IMR-90 (cell line): Measurements from ENCODE around the gene CD300LG. TPM values are rescaled to one million over a fixed set of nuclear protein-coding genes. Genes with fewer than 3 reads are reported as not detected.

Experiments used
- ATAC-seq: fragments of 200-7000 bp; cut with Tn5 transposase; 2 replicates; pipeline ENCODE4 v1.9.1; 2020; ENCODE audit warnings: low read depth, mild to moderate bottlenecking, moderate library complexity
- BruUV-seq: library from RNA; stranded (reverse); fragments of 400-500 nt; replicated peaks from 2 replicates; lab custom pipeline; 2021; lab: Mats Ljungman, UMichigan
- CTCF ChIA-PET: fragments of 300-600 bp; formaldehyde crosslinking; extraction: SDS; loops from one replicate; lab custom pipeline; 2021; ENCODE audit warnings: antibody characterized with exemption; lab: Yijun Ruan, JAX
- POLR2A ChIA-PET: fragments of 300-600 bp; sonication (Branson Sonifier 250); formaldehyde crosslinking; loops from one replicate; lab custom pipeline; 2022; ENCODE audit warnings: antibody characterized with exemption; ENCODE audit not compliant: unreplicated experiment; lab: Charles Lee
- DNase-seq: peaks from one replicate; pipeline ENCODE4 v3.0.0; 2013
- H2AFZ ChIP-seq: replicated peaks from 2 replicates; pipeline ENCODE3; 2013; ENCODE audit warnings: low read length, mild to moderate bottlenecking; ENCODE audit not compliant: poor library complexity
- H2AK5ac ChIP-seq: 2 replicates; pipeline ENCODE4 v1.6.1; 2013; ENCODE audit warnings: low read depth, low read length, inconsistent platforms
- H2AK9ac ChIP-seq: replicated peaks from 2 replicates; pipeline ENCODE3; 2013; ENCODE audit warnings: mild to moderate bottlenecking, low read depth, low read length, moderate library complexity; ENCODE audit not compliant: poor library complexity
- H2BK120ac ChIP-seq: 2 replicates; pipeline ENCODE4 v1.6.1; 2013; ENCODE audit warnings: low read depth, low read length, inconsistent platforms
- H2BK15ac ChIP-seq: 3 replicates; pipeline ENCODE4 v1.6.1; 2013; ENCODE audit warnings: low read depth, low read length, inconsistent platforms
- H2BK20ac ChIP-seq: 2 replicates; pipeline ENCODE4 v1.6.1; 2013; ENCODE audit warnings: low read depth, mild to moderate bottlenecking, inconsistent platforms, low read length, moderate library complexity
- H2BK5ac ChIP-seq: 2 replicates; pipeline ENCODE4 v1.6.1; 2013; ENCODE audit warnings: mild to moderate bottlenecking, low read depth, low read length, inconsistent platforms; ENCODE audit not compliant: poor library complexity, severe bottlenecking
- H3K14ac ChIP-seq: replicated peaks from 2 replicates; pipeline ENCODE4 v1.6.1; 2013; ENCODE audit warnings: low read depth, low read length, inconsistent platforms
- H3K18ac ChIP-seq: 2 replicates; pipeline ENCODE4 v1.6.1; 2013; ENCODE audit warnings: low read depth, low read length, control low read depth
- H3K23ac ChIP-seq: 2 replicates; pipeline ENCODE4 v1.6.1; 2013; ENCODE audit warnings: low read depth, low read length, inconsistent platforms
- H3K27ac ChIP-seq: 2 replicates; pipeline ENCODE4 v1.5.1; 2013; ENCODE audit warnings: mild to moderate bottlenecking, control low read depth, low read length; ENCODE audit not compliant: insufficient read depth
- H3K27me3 ChIP-seq: 2 replicates; pipeline ENCODE4 v1.6.1; 2013; ENCODE audit warnings: low read length; ENCODE audit not compliant: control insufficient read depth, insufficient read depth
- H3K36me3 ChIP-seq: 2 replicates; pipeline ENCODE4 v1.6.1; 2013; ENCODE audit warnings: low read length, mixed read lengths; ENCODE audit not compliant: control insufficient read depth, insufficient read depth
- H3K4ac ChIP-seq: 2 replicates; pipeline ENCODE4 v1.6.1; 2013; ENCODE audit warnings: low read depth, low read length, inconsistent platforms
- H3K4me1 ChIP-seq: 2 replicates; pipeline ENCODE4 v1.6.1; 2013; ENCODE audit warnings: low read length, mixed read lengths; ENCODE audit not compliant: control insufficient read depth, insufficient read depth
- H3K4me2 ChIP-seq: 2 replicates; pipeline ENCODE4 v1.6.1; 2013; ENCODE audit warnings: low read depth, mild to moderate bottlenecking, control low read depth, low read length, moderate library complexity
- H3K4me3 ChIP-seq: 2 replicates; pipeline ENCODE4 v1.5.1; 2013; ENCODE audit warnings: low read depth, mild to moderate bottlenecking, control low read depth, low read length, moderate library complexity; ENCODE audit not compliant: insufficient read depth
- H3K56ac ChIP-seq: 2 replicates; pipeline ENCODE4 v1.6.1; 2013; ENCODE audit warnings: low read length, inconsistent platforms; ENCODE audit not compliant: insufficient read depth; ENCODE audit errors: extremely low read depth
- H3K79me1 ChIP-seq, 2 experiments: 2 replicates each; pipeline ENCODE4 v1.6.1; 2013; ENCODE audit warnings: low read length in 2 of 2, inconsistent platforms in 1 of 2, low read depth in 1 of 2
- H3K9ac ChIP-seq: 2 replicates; pipeline ENCODE4 v1.6.1; 2013; ENCODE audit warnings: low read depth, low read length, control low read depth
- H3K9me1 ChIP-seq: 2 replicates; pipeline ENCODE4 v1.6.1; 2013; ENCODE audit warnings: low read length, inconsistent platforms; ENCODE audit not compliant: insufficient read depth
- H3K9me3 ChIP-seq: 2 replicates; pipeline ENCODE4 v1.6.1; 2013; ENCODE audit warnings: low read length; ENCODE audit not compliant: control insufficient read depth, insufficient read depth
- H4K20me1 ChIP-seq: 2 replicates; pipeline ENCODE4 v1.6.1; 2013; ENCODE audit warnings: low read length, inconsistent platforms; ENCODE audit not compliant: insufficient read depth
- H4K5ac ChIP-seq: 2 replicates; pipeline ENCODE4 v1.6.1; 2013; ENCODE audit warnings: mild to moderate bottlenecking, low read depth, low read length, control low read depth
- H4K8ac ChIP-seq, 2 experiments: 2 replicates each; pipeline ENCODE4 v1.6.1; 2013; ENCODE audit warnings: low read depth in 2 of 2, low read length in 2 of 2, control low read depth in 1 of 2, inconsistent platforms in 1 of 2
- H4K91ac ChIP-seq: 2 replicates; pipeline ENCODE4 v1.6.1; 2013; ENCODE audit warnings: low read depth, low read length, inconsistent platforms; ENCODE audit not compliant: insufficient read depth
- BHLHE40 ChIP-seq: fragments of 150-350 bp; IDR thresholded peaks from 2 replicates; pipeline ENCODE4 v1.6.1; 2016; ENCODE audit warnings: mild to moderate bottlenecking, low read depth, low read length
- CEBPB ChIP-seq: IDR thresholded peaks from 2 replicates; pipeline ENCODE4 v1.6.1; 2012; ENCODE audit warnings: low read depth, low read length, improper control_type of control experiment
- CHD1 ChIP-seq: IDR thresholded peaks from 2 replicates; pipeline ENCODE4 v1.6.1; 2012; ENCODE audit warnings: low read depth, low read length, improper control_type of control experiment
- CTCF ChIP-seq: conservative IDR thresholded peaks from 2 replicates; pipeline ENCODE4 v1.5.1; 2012; ENCODE audit warnings: mild to moderate bottlenecking, low read depth, low read length, improper control_type of control experiment
- ELK1 ChIP-seq: fragments of 150-350 bp; IDR thresholded peaks from 2 replicates; pipeline ENCODE4 v1.6.1; 2016; ENCODE audit warnings: low read depth, mild to moderate bottlenecking, low read length, moderate library complexity, borderline replicate concordance
- FOS ChIP-seq: fragments of 150-350 bp; IDR thresholded peaks from 2 replicates; pipeline ENCODE4 v1.6.1; 2016; ENCODE audit warnings: low read depth, low read length
- MAFK ChIP-seq: IDR thresholded peaks from 2 replicates; pipeline ENCODE4 v1.6.1; 2012; ENCODE audit warnings: low read depth, low read length, improper control_type of control experiment
- MAZ ChIP-seq: IDR thresholded peaks from 2 replicates; pipeline ENCODE4 v1.6.1; 2012; ENCODE audit warnings: low read depth, mild to moderate bottlenecking, low read length, improper control_type of control experiment, moderate library complexity, borderline replicate concordance
- MXI1 ChIP-seq: IDR thresholded peaks from 2 replicates; pipeline ENCODE4 v1.6.1; 2012; ENCODE audit warnings: low read depth, mild to moderate bottlenecking, low read length, moderate library complexity, borderline replicate concordance
- NFE2L2 ChIP-seq: fragments of 150-350 bp; IDR thresholded peaks from 2 replicates; pipeline ENCODE4 v1.6.1; 2016; ENCODE audit warnings: low read depth, mild to moderate bottlenecking, low read length
- POLR2A ChIP-seq: IDR thresholded peaks from 2 replicates; pipeline ENCODE4 v1.6.1; 2012; ENCODE audit warnings: mild to moderate bottlenecking, low read depth, low read length
- RAD21 ChIP-seq: IDR thresholded peaks from 2 replicates; pipeline ENCODE4 v1.6.1; 2012; ENCODE audit warnings: low read length, improper control_type of control experiment
- RCOR1 ChIP-seq: IDR thresholded peaks from 2 replicates; pipeline ENCODE4 v1.6.1; 2012; ENCODE audit warnings: mild to moderate bottlenecking, low read length, improper control_type of control experiment; ENCODE audit not compliant: insufficient replicate concordance
- RFX5 ChIP-seq: IDR thresholded peaks from 2 replicates; pipeline ENCODE4 v1.8.0; 2012; ENCODE audit warnings: low read depth, mild to moderate bottlenecking, low read length, moderate library complexity
- SMC3 ChIP-seq: fragments of 150-350 bp; IDR thresholded peaks from 2 replicates; pipeline ENCODE4 v1.6.1; 2016; ENCODE audit warnings: low read depth, mild to moderate bottlenecking, antibody characterized with exemption, low read length, moderate library complexity
- USF2 ChIP-seq: fragments of 150-350 bp; IDR thresholded peaks from 2 replicates; pipeline ENCODE4 v1.6.1; 2017; ENCODE audit warnings: mild to moderate bottlenecking, antibody characterized with exemption, low read length, low read depth
- WGBS, 2 experiments: methylation state at CpG; one replicate each; pipeline versions ENCODE4 v1.1.5 to v1.1.7; 2013; ENCODE audit warnings: missing lambda C conversion rate in 2 of 2; ENCODE audit not compliant: insufficient read length in 1 of 2; ENCODE audit errors: extremely low coverage in 2 of 2; 5-methylcytosine and 5-hydroxymethylcytosine counted together
- dilution Hi-C: fragments of 300-500 bp; cut with HindIII; formaldehyde crosslinking; loops from one replicate; pipeline ENCODE4 v1.14.3; 2018; ENCODE audit warnings: low sequenced_read_pairs; ENCODE audit not compliant: unreplicated experiment
- in situ Hi-C: fragments of 300-500 bp; cut with MboI; formaldehyde crosslinking; loops from 3 replicates; pipeline ENCODE4 v1.14.3; 2019; ENCODE audit warnings: low sequenced_read_pairs, inconsistent platforms, mixed read lengths
- intact Hi-C: fragments of 100-400 bp; cut with micrococcal nuclease; formaldehyde crosslinking; loops from 2 replicates; pipeline ENCODE4 v1.10.0; 2022
- polyA plus RNA-seq, 3 experiments: library from polyadenylated mRNA; depleted of rRNA; stranded (reverse); fragments of >200 nt; gene quantifications; 2 replicates each; pipeline ENCODE4 v1.2.3, GENCODE V29; 2012; ENCODE audit warnings: low replicate concordance in 1 of 3
- total RNA-seq: library from RNA; depleted of rRNA; stranded (reverse); fragments of >200 nt; gene quantifications from 2 replicates; pipeline ENCODE4 v1.2.3, GENCODE V29; 2012

CD300LG gene
- total and polyA plus RNA-seq, 2 of the 4 experiments (the other 2 are of a cell fraction): not detected

- H2BK5ac ChIP-seq: no peak overlapping the region
- CTCF ChIA-PET: interaction anchor here (2.6 kb wide), 1 partner anchor 12 kb away, joined by 8 read pairs; no protein-coding TSS in a partner anchor
- H2AFZ ChIP-seq: no peak overlapping the region
- no peak overlapping the region for H2BK120ac ChIP-seq
- no peak overlapping the region for H3K27ac ChIP-seq
- no peak overlapping the region for H3K14ac ChIP-seq
- no peak overlapping the region for H3K4me2 ChIP-seq
- H4K20me1 ChIP-seq: no peaks in the 10 kb centered on the region
- no TSS peak for BruUV-seq
- H4K5ac ChIP-seq: no peak overlapping the region
- H4K91ac ChIP-seq: no peak overlapping the region
- no peak overlapping the region for H3K23ac ChIP-seq
- no peak overlapping the region for H3K56ac ChIP-seq
- dilution Hi-C loops: no loop called here
- no peak for ATAC-seq
- H3K4me3 ChIP-seq: no peak overlapping the region
- H3K36me3 ChIP-seq: no peaks in the 10 kb centered on the region
- H3K4me1 ChIP-seq: no peaks in the 10 kb centered on the region
- H3K4ac ChIP-seq: no peak overlapping the region
- no peak overlapping the region for H3K9ac ChIP-seq
- no CpG with 5 or more reads among the region's 1 CpG for WGBS, 2 experiments
- no peaks in the 10 kb centered on the region for H3K9me1 ChIP-seq
- no peaks in the 10 kb centered on the region for H3K79me1 ChIP-seq
- in situ Hi-C loops: no loop called here
- intact Hi-C loops: no loop called here
- POLR2A ChIA-PET: no interaction called here
- no peak overlapping the region for H2BK15ac ChIP-seq
- H2AK5ac ChIP-seq: no peak overlapping the region
- H3K9me3 ChIP-seq: no peaks in the 10 kb centered on the region
- peaks cover 11% of the 10 kb centered on the region for H3K27me3 ChIP-seq
- H4K8ac ChIP-seq: no peak overlapping the region
- TF ChIP-seq FOS (no peak), RAD21 (no peak), MAFK (no peak), ELK1 (no peak), CHD1 (no peak), MXI1 (no peak), BHLHE40 (no peak), NFE2L2 (no peak), RFX5 (no peak), USF2 (no peak), SMC3 (no peak), CTCF (no peak), RCOR1 (no peak), MAZ (no peak), CEBPB (no peak), POLR2A (no peak)
- no peak overlapping the region for H2AK9ac ChIP-seq
- no peak overlapping the region for H3K18ac ChIP-seq
- DNase-seq: no peak
- no peak overlapping the region for H2BK20ac ChIP-seq
These were observed 43.3 kb downstream of the CD300LG start for GRCh38 chr17:43890240-43890639.
